HK-2 (cell line): Measurements from ENCODE around the gene LRRC4B.
"Not testable (repeated sequence)": the region's sequence is repeated elsewhere in the genome, so short reads cannot be mapped to it uniquely, and the experiment has no call there.

Experiments
- DNase-seq: peaks from one replicate; pipeline ENCODE4 v3.0.0-alpha.2; 2018; ENCODE audit not compliant: unreplicated experiment

LRRC4B gene

DNA sequence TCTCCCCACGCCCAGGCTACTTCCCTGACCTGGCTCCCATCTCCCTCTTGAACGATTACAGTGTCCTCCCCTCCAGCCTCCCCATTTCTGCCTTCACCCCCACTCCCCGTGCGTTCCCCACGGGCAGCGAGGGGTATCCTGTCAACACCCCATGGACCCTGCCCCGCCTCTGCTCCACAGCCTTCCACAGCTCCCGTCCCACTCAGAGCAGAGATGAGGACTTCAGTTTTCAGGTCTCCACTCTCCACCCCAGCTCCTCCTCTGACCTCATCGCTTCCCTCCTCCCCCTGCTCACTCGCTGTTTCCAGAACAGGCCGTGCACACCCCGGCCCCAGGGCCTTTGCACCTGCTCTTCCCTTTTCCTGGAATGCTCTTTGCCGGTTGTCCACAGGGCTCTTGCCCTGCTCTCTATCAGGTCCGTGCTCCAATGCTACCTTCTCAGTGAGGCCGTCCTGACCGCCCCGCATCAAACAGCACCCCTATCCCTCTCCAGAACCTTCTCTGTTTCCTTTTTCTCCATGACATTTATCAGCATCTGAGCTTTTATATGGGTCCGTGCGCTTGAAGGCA is 15.0 kb downstream of the LRRC4B start:
- DNase-seq = no peak

DNA sequence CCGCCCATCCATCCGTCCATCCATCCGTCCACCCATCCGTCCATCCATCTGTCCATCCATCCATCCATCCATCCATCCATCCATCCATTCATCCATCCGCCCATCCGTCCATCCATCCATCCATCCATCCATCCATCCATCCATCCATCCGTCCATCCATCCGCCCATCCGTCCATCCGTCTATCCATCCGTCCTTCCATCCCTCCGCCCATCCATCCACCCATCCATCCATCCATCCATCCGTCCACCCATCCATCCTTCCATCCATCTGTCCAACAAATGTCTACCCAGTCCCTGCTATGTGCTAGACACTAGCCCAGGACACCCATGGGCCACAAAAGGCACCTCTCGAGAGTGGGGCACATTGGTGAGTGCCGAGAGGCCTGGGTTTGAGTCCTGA is 15.7 kb downstream of the LRRC4B start:
- DNase-seq = no peak

DNA sequence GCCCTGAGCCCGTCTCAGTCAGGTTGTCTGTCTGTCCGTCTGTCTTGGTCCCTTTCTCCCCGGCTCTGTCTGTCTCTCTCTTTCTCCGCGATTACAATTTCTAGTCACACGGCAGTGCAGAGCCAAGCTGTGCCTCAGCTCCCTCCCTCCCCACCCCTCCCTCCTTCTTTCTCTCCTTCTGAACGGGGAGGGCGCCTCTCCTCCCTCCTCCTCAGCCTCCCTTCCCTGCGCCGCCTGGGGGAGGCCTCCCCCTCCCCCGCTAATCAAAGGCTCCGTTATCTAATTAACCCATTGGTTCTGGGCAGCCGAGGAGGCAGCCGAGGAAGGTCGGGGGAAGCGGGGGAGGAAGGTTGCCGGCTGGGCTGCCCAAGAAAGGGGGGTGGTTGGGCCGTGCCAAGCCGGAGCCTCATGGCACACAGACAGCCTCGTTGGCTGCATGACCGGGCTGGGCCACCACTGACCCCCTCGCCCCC is 16.5 kb downstream of the LRRC4B start:
- DNase-seq = no peak

DNA sequence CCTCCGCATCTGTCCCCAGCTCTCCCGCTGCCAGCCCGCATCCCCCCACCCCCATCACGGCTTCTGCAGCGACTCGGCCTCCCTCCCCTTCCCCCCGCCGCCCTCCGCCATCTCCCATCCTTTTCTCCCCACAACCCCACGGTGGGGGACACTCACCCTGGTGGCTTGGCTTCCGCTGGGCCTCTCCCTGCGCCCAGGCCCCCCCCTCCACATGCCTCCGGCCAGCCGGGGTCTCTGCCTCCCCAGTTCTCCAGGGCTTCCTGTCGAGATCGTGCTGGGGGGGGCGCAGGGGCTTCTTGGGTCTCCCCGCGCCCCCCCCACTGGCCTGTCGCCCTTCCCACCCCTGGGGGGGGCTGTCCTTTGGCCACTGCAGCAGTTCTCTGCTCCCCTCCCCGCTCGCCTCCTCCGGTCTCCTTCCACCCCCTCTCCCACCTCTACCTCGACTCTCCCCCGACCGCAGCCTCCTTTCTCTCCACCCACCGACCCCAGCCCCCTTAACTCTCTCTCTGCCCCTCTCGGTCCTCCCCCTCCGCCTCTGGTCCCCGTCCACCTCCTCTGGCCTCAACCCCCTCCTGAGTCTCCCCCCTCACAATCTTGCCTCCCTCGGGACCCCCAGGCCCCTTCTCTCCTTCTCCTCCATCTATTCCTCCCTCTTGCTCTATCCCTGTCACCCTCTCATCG is 17.1 kb downstream of the LRRC4B start:
- no peak for DNase-seq

DNA sequence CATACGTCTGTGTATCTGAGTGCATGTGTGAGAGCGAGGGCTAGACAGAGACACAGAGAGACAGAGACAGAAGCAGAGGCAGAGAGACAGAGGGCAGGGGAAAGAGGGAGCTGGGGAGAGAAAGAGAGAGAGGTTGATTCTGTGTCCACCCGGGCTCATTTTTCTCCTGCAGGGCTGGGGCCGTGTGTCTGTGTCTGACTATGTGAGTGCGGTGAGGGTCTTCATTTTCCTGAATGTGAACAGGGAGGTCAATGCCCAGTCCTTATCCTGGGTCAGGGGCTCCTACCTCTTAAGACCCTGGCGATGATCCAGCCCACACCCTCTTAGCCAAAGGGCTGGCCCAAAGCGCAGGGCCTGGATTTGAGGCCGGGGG is 17.7 kb downstream of the LRRC4B start:
- no peak for DNase-seq

DNA sequence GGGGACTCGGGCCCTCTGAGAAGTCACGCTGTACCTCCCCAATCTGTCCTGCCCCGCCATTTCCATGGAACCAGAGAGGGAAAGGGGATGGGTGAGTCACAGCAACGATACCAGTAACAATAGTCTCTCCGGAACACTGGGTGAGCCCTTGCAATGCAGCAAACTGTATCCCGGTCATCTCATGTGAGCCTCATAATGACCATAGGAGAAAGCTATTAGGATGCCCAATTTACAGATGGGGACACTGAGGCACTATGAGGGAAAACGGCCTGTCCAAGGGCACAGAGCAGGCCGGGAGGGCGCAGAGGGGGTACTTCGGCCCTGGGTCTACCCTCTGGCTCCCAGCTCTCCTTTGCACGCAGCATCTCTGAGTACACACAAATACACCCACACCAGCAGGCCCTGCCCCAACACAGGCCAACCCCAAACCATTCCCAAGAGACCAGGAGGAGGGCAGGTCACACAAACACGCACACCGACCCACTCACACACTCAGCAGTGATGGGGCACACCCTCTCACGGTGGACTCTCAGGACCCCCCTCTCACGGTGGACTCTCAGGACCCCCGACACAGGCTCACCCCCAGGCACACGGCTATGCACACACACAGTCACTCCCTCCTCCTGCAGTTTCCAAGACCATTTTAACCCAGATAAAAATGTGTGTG is 18.2 kb downstream of the LRRC4B start:
- no peak for DNase-seq

DNA sequence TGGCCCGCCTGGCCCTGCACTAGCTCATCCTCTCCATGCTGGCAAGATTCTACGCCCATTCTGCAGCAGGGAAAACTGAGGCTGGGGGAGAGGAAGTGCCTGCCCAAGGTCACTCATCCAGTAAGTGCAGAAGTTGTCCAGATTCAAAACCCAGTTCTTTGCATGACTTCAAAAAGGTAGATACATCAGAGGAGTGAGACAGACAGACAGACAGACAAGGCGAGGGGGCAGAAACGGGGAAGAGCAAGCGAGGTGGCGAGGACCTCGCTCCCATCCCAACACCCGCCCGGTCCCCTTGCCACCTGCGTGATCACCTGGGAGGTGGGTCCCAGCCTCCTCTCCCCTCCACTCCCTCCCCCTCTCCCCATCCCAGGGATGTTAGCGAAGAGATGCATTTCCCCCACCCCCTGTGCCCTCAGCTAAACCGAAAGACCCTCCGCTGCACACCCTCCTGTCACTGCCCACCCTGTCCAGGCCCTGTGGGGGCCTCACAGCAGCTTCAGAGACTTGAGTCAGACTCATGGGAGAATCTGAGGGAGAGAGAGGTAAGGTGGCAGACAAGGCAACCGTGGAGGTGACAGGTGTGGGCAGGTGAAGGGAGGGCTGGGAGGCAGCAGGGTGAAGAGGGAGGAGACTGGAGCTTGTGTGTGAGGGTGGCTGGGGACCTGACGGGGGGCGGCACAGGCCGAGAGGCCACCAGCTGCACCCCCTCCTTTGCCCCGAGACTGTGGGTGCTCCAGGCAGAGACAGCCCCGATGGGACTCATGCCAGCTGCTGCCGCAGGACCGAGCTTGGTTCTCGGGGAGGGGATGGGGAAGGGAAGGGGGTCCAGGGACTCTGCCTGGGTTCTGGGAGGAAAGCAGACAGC is 18.9 kb downstream of the LRRC4B start:
- no peak for DNase-seq

DNA sequence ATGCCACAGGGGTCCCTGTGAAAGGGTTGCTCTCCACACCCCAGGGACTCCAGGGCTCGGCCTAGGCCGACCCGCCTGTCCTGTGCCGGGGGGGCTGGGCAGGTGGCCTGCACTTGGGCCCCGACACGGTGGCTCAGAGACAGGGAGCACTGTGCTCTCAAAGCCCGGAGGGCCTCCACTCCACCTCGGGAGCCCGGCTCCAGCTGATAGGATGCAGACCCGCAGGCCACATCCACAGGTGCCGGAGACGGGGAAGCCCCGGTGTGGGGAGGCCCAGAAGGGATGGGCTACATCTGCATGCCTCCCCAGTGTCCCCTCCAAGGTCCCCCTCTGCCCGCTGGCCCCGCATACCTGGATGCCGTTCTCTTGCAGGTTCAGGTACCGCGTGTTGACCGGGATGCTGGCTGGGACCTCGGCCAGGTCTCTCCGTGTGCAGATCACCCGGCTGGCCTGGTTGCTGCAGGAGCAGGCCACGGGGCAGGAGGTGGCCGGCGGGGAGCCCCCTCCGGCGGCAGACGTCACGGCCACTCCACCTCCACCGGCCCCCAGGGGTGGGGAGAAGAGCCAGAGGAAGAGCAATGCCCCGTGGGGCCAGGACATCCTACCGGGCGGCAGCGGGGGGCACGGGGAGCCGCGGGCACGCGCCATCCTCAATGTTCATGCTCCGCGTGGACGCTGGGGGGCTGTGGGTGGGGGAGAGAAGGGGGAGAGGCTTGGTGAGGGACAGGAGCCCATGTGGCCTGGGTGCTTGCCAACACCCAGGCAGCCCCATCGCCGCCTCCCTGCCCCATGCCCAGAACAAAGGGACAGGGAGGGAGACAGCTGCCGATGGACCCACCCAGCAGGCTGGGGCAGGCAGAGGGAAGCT is 19.8 kb downstream of the LRRC4B start:
- DNase-seq = no peak

DNA sequence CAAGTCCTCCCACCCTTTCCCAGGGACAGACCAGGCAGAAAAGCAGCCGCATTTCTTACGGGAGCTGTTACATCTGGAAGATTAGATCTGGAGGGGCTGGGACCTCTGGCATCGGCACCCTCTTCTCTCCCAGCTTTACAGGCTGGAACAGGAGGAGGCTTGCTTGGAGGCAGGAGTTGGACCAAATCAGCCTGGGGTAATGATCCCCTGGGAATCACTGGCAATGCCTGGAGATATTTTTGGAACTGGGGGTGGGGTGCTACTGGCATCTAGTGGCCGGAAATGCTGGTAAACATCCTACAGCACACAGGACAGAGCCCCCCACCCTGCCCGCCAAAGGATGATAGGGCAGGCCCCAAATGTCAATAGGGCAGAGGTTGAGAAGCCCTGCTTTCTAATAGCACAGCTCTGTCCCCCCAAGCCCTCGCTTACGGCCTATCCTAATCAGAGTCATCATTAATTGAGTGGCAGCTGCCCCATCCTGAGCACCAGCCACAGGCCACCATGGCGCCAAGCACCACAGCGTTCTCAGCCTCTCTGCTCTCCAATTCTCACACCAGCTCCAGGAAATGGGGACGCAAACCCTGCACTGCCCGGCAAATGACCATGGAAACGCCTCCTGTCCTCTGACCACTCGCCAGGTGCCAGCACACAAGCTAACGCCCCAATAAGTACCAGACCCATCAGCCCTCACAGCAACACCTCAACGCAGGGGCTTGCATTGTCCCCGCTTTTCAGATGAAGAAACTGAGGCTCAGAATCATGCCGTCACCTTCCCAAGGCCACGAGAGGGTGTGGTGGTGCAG is 20.6 kb downstream of the LRRC4B start:
- no peak for DNase-seq

DNA sequence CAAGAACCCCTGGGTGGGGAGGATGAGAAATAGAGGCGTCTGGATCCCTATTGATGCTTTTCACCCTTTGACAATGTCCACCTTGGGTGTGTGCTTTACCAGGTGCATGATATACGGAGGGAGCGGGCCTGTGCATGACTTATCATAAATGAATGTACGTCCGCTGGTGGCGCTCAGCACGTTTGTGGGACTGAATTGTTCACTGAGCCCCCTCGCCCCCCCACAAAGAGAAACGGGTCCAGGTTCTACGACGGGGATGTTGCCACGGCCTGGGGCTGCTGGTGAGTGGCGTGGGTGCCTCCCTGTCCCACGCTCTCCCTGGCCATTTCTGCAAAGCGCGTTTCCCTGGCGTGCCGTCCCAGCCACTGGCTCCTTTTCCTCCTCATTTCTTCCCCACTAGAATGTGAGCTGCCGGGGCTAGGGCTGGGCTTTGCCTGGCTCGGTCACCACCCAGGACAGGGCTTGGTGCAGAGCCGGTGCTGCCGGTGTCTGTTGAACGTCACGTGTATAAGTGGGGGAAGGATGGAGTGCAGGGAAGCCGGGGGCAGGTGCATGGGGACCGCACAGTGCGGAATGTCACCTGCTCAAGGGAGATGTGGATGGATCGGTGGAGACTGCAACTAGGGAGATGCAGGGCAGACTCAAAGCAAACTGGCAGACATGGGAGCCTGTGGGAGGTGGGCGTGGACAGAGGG is 21.6 kb downstream of the LRRC4B start:
- DNase-seq = no peak

DNA sequence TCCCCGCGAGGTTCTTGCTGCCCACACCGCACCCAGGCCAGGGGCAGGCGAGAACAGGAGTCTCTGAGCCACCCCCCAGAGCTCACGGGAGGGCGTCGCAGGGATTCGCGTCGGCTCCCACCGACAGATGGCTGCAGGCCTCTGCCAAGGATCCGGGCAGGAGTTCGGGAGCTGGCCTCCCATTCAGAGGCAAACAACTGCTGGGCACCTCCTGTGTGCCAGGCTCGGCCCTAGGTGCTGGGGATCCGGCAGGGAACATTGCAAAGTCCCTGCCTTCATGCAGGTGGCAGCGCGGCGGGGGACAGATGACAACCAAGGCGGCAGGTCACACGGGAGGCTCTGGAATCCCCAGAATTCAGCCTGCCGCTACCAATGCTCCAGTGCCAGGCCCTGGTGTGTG is 25.3 kb downstream of the LRRC4B start:
- DNase-seq = no peak

DNA sequence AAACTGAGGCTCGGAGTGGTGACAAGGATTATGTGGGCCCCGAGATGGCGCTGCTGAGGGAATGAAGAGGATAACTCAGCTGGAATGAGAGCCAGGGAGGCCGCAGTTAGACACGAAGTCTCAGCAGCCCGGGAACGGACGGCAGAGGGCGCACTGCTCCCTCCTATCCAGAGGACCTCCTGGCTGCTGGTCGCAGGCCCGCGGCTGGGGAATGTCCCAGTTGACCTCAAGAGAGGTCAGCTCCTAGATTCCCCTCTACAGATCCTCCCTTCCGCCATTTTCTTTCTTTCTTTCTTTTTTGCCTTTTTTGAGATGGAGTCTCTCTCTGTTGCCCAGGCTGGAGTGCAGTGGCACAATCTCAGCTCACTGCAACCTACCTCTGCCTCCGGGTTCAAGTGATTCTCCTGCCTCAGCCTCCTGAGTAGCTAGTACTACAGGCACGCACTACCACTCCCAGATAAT is 30.4 kb downstream of the LRRC4B start:
- peak; percentile 68 for DNase-seq

DNA sequence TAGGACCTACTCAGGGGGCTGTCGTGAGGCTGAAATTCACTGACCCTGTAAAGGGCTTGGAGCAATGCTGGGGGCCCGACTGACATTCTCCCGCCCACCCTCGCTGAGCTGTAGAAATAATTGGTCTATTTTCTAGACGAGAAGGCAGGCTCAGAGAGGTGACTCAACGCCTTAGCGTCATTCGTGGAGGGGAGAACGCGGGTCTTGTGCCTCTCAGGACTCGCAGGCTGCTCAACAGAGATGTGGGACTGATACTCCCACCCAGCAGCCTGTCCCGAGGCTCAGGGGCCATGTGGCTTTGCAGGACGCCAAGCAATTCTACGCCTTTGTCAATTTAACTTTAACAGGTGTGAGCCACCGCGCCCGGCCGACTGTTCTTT is 30.9 kb downstream of the LRRC4B start:
- no peak for DNase-seq

DNA sequence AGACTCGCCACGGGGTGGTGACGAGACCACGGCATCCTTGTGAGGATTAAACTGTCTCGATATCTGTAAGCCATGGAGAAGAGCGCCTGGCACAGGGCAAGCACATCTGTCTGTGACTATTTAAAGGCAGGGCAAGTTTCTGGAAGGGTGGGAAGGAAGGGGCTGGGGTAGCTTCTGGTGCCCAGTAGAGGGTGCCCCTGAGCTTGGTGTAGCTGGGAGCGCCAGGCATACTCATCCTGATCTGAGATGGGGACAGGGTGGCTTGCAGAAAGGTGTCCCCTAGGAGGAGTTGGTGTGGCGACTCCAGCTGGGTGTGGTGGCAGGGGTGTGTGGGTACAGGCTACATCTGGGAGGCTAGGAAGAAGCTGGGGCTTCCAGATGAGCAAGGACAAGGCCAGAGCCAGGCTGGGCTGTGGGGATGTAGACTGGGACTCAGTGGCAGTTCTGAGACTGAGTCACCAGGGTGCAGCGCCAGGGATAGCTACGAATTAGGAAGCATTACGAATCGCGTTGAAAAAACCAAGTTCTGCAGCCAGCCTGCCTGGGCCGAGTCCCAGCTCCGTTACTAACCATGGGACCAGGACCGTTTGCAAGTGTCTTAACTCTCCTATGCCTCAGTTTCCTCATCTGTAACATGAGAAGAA is 31.5 kb downstream of the LRRC4B start:
- DNase-seq = no peak

DNA sequence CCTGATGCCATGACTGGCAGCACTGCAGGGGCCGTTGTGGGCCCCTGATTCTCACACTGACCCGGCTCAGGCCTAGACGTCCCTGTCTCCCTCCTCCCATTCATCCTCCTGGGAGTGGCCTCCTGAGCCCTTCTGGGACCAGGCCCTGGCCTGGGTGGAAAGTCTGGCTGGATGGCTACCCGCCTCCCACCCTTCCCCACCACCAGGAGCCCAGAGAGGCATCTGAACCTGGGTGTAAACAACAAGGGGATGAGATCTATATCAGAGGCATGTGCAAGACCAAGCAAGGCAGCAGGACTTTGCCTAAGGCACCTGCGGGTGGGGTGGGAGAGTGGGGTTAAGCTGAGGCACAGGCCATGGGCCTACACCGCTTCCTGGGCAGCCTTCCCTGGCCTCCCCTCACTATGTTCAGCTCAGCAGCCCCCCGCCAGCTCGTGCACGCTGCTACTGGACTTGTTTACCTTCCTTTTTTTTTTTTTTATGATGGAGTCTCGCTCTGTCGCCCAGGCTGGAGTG is 32.5 kb downstream of the LRRC4B start:
- no peak for DNase-seq

DNA sequence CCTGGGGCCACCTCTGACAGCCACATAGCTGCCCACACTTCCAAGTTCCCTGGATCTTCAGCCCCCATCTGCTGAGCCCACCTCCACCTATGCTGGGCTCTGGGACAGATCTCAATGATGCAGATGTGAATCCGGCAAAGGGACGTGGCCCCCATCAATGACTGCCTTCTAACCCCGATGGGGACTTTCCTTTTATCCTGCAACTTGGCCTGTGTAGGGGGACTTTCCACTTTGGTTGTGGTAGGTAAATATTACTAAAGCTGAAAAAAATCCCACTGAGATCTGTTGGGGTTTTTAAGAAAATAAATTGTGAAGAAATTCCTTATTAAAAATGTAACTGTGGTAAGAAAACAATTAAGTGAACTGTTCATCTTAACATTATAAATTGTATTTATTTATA is 33.8 kb downstream of the LRRC4B start:
- DNase-seq = no peak

DNA sequence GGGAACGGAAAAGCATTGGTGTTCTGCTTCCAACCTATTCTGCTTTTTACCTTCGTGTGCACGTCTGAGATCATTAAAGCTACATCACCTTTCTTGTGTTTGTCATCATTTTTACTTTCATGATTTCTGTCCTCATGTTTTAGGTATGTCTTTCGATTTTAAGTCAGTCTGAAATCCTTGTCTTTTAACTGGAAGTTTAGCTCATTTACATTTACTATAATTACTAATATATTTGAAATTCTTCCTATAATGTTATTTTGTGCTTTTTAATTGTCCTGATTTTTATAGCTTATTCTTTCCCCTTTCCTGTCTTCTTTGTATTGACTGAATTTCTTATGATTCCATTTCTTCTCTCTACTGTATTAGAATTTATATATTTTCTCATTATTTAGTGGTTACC is 35.3 kb downstream of the LRRC4B start:
- no peak for DNase-seq

DNA sequence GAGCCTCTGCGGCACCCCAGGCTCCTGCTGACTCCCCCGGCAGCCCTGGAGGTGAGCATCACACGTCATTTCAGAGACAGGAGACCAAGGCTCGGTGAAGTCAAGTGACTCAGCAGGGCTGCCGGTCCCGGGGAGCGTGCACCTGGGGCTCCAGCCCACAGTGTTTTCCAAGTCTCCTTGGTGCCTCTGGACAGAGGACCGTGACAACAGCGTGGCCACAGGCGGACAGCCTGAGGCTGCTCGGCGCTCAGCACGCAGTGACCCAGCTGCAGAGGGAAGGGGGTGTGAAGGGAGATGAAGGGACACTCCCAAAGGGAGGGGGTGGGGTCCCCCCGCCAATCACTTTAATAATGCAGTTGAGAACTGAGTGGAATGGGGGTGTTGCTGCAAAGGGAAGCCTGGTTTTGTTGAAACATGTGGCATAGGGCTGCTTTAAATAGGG is 37.0 kb downstream of the LRRC4B start:
- no peak for DNase-seq

DNA sequence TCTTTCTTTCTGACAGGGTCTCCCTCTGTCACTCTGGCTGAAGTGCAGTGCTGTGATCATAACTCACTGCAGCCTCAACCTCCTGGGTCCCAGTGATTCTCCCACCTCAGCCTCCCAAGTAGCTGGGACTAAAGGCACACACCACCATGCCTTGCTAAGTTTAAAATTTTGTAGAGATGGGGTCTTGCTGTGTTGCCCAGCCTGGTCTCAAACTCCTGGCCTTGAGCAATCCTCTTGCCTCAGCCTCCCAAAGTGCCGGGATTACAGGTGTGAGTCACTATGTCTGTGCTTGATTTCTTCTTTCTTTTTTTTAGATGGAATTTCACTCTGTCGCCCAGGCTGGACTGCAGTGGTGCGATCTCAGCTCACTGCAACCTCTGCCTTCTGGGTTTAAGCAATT is 40.2 kb downstream of the LRRC4B start:
- not testable (repeated sequence) for DNase-seq
